Neural progenitor cell (in vitro differentiated cells): ENCODE measurements around the gene RPS2.
A peak's percentile ranks its signal among the peaks of the same experiment; 100 is the strongest.

Source experiments
- CTCF ChIP-seq: fragments of 200-600 bp; sonication (generic); IDR thresholded peaks from 2 replicates; pipeline ENCODE4 v1.5.1; 2017; ENCODE audit warnings: antibody characterized with exemption, mild to moderate bottlenecking
- EZH2 ChIP-seq: fragments of 200-600 bp; sonication (generic); IDR thresholded peaks from 2 replicates; pipeline ENCODE4 v1.6.1; 2017; ENCODE audit warnings: antibody characterized with exemption, mild to moderate bottlenecking, moderate library complexity

GRCh38 chr16:1980030-1980769, 15.6 kb upstream of the RPS2 start:
- TF ChIP-seq CTCF, result no peak
- TF ChIP-seq EZH2, result peak; percentile 79
